ENCODE data around the gene C19orf67.

The C19orf67 gene

GRCh38 chr19:14085309-14085995, at the start of gene C19orf67:
TSS of gene C19orf67 (minus strand) at chr19:14085783. CDS start at chr19:14085627, 156 bp downstream.
- DNase-seq: no peak

GRCh38 chr19:14135355-14135754, 49.8 kb upstream of the C19orf67 start:
- DNase-seq: no peak

GRCh38 chr19:14127929-14128509, 42.4 kb upstream of the C19orf67 start:
- DNase-seq: no peak

GRCh38 chr19:14127176-14127575, 41.6 kb upstream of the C19orf67 start:
- DNase-seq: no peak

GRCh38 chr19:14122924-14123323, 37.3 kb upstream of the C19orf67 start:
- DNase-seq: no peak

- no peak for DNase-seq
Observed at GRCh38 chr19:14120497-14120780, 34.9 kb upstream of the C19orf67 start.

GRCh38 chr19:14119644-14120496, 34.3 kb upstream of the C19orf67 start:
- DNase-seq: no peak

GRCh38 chr19:14119146-14119545, 33.6 kb upstream of the C19orf67 start:
- DNase-seq: no peak

GRCh38 chr19:14118165-14119051, 32.8 kb upstream of the C19orf67 start:
- DNase-seq: peak in 1 of 2 experiments; percentile 3

GRCh38 chr19:14117668-14118164, 32.1 kb upstream of the C19orf67 start, which contains the start of gene PRKACA:
TSS of gene PRKACA (minus strand) at chr19:14117762. CDS start at chr19:14117547, 215 bp downstream.
- peak; percentile 75 to 91 for DNase-seq

GRCh38 chr19:14116918-14117578, 31.5 kb upstream of the C19orf67 start:
- no peak for DNase-seq

GRCh38 chr19:14116525-14116917, 30.9 kb upstream of the C19orf67 start:
- no peak for DNase-seq

- DNase-seq: no peak
Observed at GRCh38 chr19:14115756-14116155, 30.2 kb upstream of the C19orf67 start.

- no peak for DNase-seq
Observed at GRCh38 chr19:14114854-14115253, 29.3 kb upstream of the C19orf67 start.

GRCh38 chr19:14114439-14114838, 28.9 kb upstream of the C19orf67 start:
- DNase-seq: no peak

- no peak for DNase-seq
Observed at GRCh38 chr19:14113762-14114414, 28.3 kb upstream of the C19orf67 start.

- no peak for DNase-seq
Observed at GRCh38 chr19:14112809-14113385, 27.3 kb upstream of the C19orf67 start.

- no peak for DNase-seq
Observed at GRCh38 chr19:14112051-14112808, 26.6 kb upstream of the C19orf67 start.

- DNase-seq: no peak
Observed at GRCh38 chr19:14111486-14111885, 25.9 kb upstream of the C19orf67 start.

- no peak for DNase-seq
Observed at GRCh38 chr19:14110650-14111049, 25.1 kb upstream of the C19orf67 start.
